Astrocyte of the spinal cord (primary cell): ENCODE measurements around the gene MISP3.

ENCODE experiments used
- DNase-seq: peaks from one replicate; pipeline ENCODE4 v3.0.0; 2011; ENCODE audit warnings: low read depth, low spot score
- H3K4me3 ChIP-seq: 2 replicates; pipeline ENCODE4 v1.5.1; 2011; ENCODE audit warnings: low read depth, mild to moderate bottlenecking, low read length, moderate library complexity
- CTCF ChIP-seq: IDR thresholded peaks from 2 replicates; pipeline ENCODE4 v1.5.1; 2012; ENCODE audit warnings: low read depth, mild to moderate bottlenecking, low read length, inconsistent platforms
- in situ Hi-C: cut with HindIII; loops from 2 replicates; pipeline ENCODE4 v1.10.0; 2017; ENCODE audit warnings: low sequenced_read_pairs

The MISP3 gene

DNA sequence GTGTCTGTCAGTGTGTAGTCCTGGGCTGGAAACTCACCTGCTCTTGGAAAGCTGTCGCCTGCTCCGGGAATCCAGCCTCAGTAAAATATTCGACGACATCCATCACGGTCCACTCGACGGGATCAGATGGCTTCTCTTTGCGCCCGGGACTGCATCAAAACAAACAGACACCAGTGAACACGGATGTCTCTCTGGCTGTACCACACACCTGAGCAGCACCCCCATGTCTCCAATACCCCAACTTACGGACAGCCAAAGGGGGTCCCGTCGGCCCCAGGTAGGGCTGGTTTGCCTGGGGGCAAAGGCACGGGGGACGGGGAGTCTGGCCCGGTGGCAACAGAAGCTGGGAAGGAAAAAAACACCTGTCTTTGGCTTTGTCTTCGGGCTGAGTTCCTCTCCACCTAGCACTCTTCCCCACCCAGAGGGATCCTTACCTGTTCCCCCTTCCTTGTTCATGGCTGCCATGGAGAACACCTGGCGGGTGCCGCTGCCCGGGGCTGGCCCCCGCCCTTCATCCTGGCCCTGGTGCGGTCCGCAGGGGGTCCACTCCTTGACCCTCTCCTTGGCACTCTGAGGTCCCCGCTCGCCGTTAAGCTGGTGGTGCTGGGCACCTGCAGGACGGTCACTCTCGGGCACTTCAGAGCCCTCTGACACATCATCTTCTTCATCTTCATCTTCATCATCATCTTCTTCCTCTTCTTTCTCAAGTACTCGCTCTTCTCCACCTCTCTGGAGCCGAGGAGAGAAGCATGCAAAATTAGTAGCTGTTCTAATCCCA, 16.2 kb downstream of the MISP3 start:
- DNase-seq, result no peak
- in situ Hi-C loops, result loop anchor here (25.0 kb wide), 1 partner anchor 202 kb away; the partner anchor contains the start of gene NANOS3
- TF ChIP-seq CTCF, result no peak
- peak overlapping the region; percentile 36 for H3K4me3 ChIP-seq

DNA sequence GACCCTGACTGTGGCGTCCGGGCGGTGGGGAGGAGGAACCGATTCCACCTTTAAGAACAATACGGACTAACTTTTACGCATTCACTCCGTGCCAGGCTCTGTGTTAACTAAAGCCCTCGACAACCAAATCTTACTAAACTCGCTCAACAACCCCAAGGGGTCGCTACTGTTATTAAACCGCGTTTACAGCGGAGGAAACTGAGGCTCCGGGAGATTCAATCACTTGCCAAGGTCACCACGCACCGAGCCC, 16.8 kb downstream of the MISP3 start:
- peak; percentile 24 for TF ChIP-seq CTCF
- DNase-seq, result no peak
- in situ Hi-C loops, result loop anchor here (25.0 kb wide), 1 partner anchor 202 kb away; the partner anchor contains the start of gene NANOS3
- peak overlapping the region; percentile 36 for H3K4me3 ChIP-seq

DNA sequence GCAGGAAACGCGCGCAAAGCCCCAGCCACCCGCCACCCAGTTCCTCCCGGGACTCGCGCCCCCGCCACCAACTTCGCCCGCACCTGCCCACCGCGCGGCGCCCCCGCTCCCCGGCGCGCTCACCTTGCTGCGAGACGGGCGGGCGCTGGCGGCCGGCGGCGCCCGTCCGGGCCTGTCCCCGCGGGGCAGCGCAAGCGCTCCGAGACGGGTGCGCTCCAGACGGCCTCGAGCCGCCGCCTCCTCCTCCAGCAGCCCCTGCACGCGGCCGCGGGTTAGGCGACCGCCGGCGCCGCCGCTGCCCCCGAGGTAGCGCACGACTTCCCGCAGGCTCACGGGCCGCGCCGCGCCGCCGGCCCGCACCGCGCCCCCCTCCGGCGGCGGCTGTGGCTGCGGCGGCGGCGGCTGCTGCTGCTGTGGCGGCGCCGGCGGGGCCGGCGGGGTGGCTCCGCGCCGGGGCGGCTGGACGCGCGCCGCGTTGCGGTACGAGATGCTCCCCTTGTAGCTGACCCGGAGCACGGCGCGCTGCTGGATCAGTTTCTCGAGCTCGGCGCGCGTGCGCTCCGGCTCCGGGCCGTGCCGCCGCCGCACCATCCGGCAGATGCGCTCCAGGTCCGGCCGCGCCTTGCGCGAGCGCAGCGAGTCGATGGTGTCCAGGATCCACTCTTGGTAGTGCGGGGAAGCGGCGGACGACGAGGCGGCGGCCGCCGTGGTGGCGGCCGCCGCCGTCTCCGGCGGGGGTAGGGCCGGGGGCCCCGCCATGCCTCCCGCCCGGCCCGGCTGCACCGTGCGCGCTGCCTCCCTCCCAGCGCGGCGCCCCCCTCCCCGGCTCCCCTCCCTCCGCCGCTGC, 17.3 kb downstream of the MISP3 start:
- H3K4me3 ChIP-seq, result peak overlapping the region; percentile 70
- in situ Hi-C loops, result loop anchor here (25.0 kb wide), 1 partner anchor 203 kb away; the partner anchor contains the start of gene NANOS3
- TF ChIP-seq CTCF, result no peak
- peak; percentile 57 for DNase-seq

DNA sequence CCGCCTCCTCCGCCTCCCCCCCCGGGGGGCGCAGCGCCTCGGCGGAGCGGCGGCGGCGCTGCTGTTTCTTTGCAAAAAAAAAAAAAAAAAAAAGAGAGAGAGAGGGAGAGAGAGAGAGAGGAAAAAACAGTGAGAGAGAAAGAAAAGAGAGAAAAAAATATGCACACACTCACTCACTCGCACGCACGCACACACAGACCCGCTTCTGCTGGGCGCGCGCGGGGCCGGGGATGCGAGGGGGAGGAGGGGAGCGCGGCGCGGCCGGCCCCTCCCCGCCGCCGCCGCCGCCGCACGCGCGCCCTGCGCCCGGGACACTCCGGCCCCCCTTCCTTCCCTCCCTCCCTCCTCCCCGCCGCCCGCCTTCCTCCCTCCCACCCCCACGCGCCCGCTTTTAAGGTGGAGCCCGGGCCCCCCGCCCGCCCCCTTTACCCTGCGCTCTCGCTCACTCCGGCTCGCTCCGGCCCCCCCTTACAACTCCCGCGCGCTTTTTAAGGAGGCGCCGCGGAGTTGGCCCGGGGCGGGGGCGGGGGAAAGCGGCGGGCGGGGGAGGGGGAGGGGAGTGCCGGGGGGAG, 18.0 kb downstream of the MISP3 start, which contains the start of gene SAMD1:
SAMD1 (minus strand) TSS at position 243 of the 572 bp plus-strand sequence.
- DNase-seq, result peak; percentile 95
- in situ Hi-C loops, result loop anchor here (25.0 kb wide), 1 partner anchor 203 kb away; the partner anchor contains the start of gene NANOS3
- H3K4me3 ChIP-seq, result peak within 1 kb of the TSS; percentile 70
- TF ChIP-seq CTCF, result no peak

DNA sequence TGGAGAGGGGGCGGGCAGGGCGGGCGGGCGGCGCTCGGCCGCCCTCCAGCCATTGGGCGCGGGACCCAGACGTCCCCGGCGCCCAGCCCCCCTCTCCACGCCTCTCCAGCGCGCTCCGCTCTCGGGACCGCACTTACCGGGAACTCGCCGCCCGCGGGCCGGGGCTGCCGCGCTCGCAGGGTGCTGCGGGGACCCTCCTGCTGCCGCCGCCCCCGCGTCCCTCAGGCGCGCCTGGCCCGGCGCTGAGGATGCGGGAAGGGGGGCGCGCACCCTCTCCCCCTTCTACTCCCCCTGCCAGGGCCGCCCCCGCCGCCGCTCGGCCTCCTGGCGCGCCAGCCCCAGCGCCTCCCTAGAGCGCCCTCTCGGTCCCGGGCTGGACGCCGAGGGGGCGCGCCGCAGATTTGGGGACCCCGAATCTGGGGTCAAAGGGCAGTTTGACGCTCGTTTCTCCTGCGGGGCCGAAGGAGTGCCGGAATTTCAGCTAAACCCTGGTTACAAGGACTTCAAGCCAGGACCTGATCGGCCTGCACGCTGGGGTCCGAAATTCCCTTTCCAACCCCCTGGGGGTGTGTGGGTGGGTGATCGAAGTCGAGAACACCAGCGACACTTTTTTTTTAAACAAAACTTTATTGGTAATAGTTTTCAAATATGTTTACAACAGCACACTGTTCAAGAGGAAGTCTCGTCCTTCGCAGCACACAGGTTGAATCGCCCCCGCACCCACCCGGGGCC, 18.7 kb downstream of the MISP3 start:
- in situ Hi-C loops, result loop anchor here (25.0 kb wide), 1 partner anchor 204 kb away; the partner anchor contains the start of gene NANOS3
- peak; percentile 60 for DNase-seq
- peak; percentile 8 for TF ChIP-seq CTCF

More for the DNA sequence above, 18.7 kb downstream of the MISP3 start:
- H3K4me3 ChIP-seq, result peak overlapping the region; percentile 70
